Activated naive CD4-positive, alpha-beta T cell treated with anti-CD3 and anti-CD28 coated beads, Interleukin-2, amount 50 U/mL, for 72 hours (primary cell): ENCODE data around the gene CLEC4E. TPM values are rescaled to one million over a fixed set of nuclear protein-coding genes. Genes with fewer than 3 reads are reported as not detected.
"Not testable (repeated sequence)": the region's sequence is repeated elsewhere in the genome, so short reads cannot be mapped to it uniquely, and the experiment has no call there.

Experiments
- ATAC-seq, 2 donors: fragments of 150-1000 bp; cut with Tn5 transposase; 2 replicates each; pipeline ENCODE4 v1.10.0; 2021; ENCODE audit warnings: mild to moderate bottlenecking in 2 of 2, moderate library complexity in 2 of 2
- DNase-seq, 2 donors: peaks; one replicate each; pipeline ENCODE4 v3.0.0; 2021 to 2022; ENCODE audit warnings: low spot score in 2 of 2
- H3K27ac Mint-ChIP-seq, 2 donors: one replicate each; pipeline ENCODE4 v1.8.0; 2022; ENCODE audit warnings: mild to moderate bottlenecking in 2 of 2, mixed read lengths in 2 of 2
- H3K36me3 Mint-ChIP-seq, 2 donors: one replicate each; pipeline ENCODE4 v1.8.0; 2022; ENCODE audit warnings: mixed read lengths in 2 of 2
- H3K9me3 Mint-ChIP-seq, 2 donors: one replicate each; pipeline ENCODE4 v1.8.0; 2022; ENCODE audit warnings: mixed read lengths in 2 of 2
- total RNA-seq, 2 donors: library from RNA; stranded (reverse); gene quantifications; one replicate each; pipeline ENCODE4 v1.2.3, GENCODE V29; 2022

CLEC4E gene
- not detected for total RNA-seq

GRCh38 chr12:8540831-8541230 is at the start of gene CLEC4E:
Gene CLEC4E (minus strand): TSS chr12:8540905. CDS start chr12:8540797, 108 bp downstream.
- H3K9me3 Mint-ChIP-seq, ATAC-seq, H3K36me3 Mint-ChIP-seq, DNase-seq, H3K27ac Mint-ChIP-seq: not testable (repeated sequence)

GRCh38 chr12:8589679-8590078 is 49.0 kb upstream of the CLEC4E start:
- no peak for DNase-seq
- no peak for ATAC-seq
- H3K9me3 Mint-ChIP-seq, result no peaks in the 10 kb centered on the region

GRCh38 chr12:8584478-8584877 is 43.8 kb upstream of the CLEC4E start:
- not testable (repeated sequence) for H3K27ac Mint-ChIP-seq, DNase-seq, H3K36me3 Mint-ChIP-seq, ATAC-seq, H3K9me3 Mint-ChIP-seq

More at GRCh38 chr12:8589679-8590078, 49.0 kb upstream of the CLEC4E start:
- Mint-ChIP-seq H3K27ac (no peak overlapping the region), H3K36me3 (no peaks in the 10 kb centered on the region)

- no peaks in the 10 kb centered on the region for H3K9me3 Mint-ChIP-seq
Measured at GRCh38 chr12:8584004-8584403, 43.3 kb upstream of the CLEC4E start.

GRCh38 chr12:8581098-8581784 is 40.5 kb upstream of the CLEC4E start:
- ATAC-seq (no peak), DNase-seq (no peak)
- Mint-ChIP-seq H3K9me3 (no peaks in the 10 kb centered on the region), H3K36me3 (no peaks in the 10 kb centered on the region), H3K27ac (no peak overlapping the region)

More at GRCh38 chr12:8584004-8584403, 43.3 kb upstream of the CLEC4E start:
- DNase-seq (no peak), ATAC-seq (no peak)
- Mint-ChIP-seq H3K36me3 (no peaks in the 10 kb centered on the region), H3K27ac (no peak overlapping the region)

- Mint-ChIP-seq H3K9me3 (no peaks in the 10 kb centered on the region), H3K36me3 (no peaks in the 10 kb centered on the region), H3K27ac (peak overlapping the region in 1 of 2 donors; percentile 46)
- ATAC-seq (no peak), DNase-seq (no peak)
Measured at GRCh38 chr12:8577879-8578278, 37.2 kb upstream of the CLEC4E start.

- DNase-seq (no peak), ATAC-seq (no peak)
- no peak overlapping the region for H3K27ac Mint-ChIP-seq
- no peaks in the 10 kb centered on the region for H3K9me3 Mint-ChIP-seq
- H3K36me3 Mint-ChIP-seq, result no peaks in the 10 kb centered on the region
Measured at GRCh38 chr12:8572507-8572906, 31.8 kb upstream of the CLEC4E start.

- no peak for DNase-seq
- ATAC-seq, result no peak
- no peak overlapping the region for H3K27ac Mint-ChIP-seq
- peaks cover 8 to 9% of the 10 kb centered on the region in 2 donors for H3K9me3 Mint-ChIP-seq
- peaks cover 0 to 15% of the 10 kb centered on the region in 2 donors for H3K36me3 Mint-ChIP-seq
Measured at GRCh38 chr12:8566525-8566924, 25.8 kb upstream of the CLEC4E start.

GRCh38 chr12:8566052-8566451 is 25.3 kb upstream of the CLEC4E start:
- not testable (repeated sequence) for ATAC-seq, H3K9me3 Mint-ChIP-seq
- peaks cover 0 to 15% of the 10 kb centered on the region in 2 donors for H3K36me3 Mint-ChIP-seq

GRCh38 chr12:8564656-8565055 is 24.0 kb upstream of the CLEC4E start:
- H3K27ac Mint-ChIP-seq, result no peak overlapping the region
- H3K36me3 Mint-ChIP-seq, result peaks cover 0 to 15% of the 10 kb centered on the region in 2 donors
- ATAC-seq (no peak), DNase-seq (no peak)
- peaks cover 8 to 9% of the 10 kb centered on the region in 2 donors for H3K9me3 Mint-ChIP-seq

More at GRCh38 chr12:8566052-8566451, 25.3 kb upstream of the CLEC4E start:
- not testable (repeated sequence) for DNase-seq, H3K27ac Mint-ChIP-seq

GRCh38 chr12:8563356-8563755 is 22.7 kb upstream of the CLEC4E start:
- DNase-seq (no peak), ATAC-seq (no peak)
- Mint-ChIP-seq H3K27ac (no peak overlapping the region), H3K9me3 (peaks cover 8 to 9% of the 10 kb centered on the region in 2 donors), H3K36me3 (peaks cover 0 to 15% of the 10 kb centered on the region in 2 donors)

GRCh38 chr12:8562310-8562709 is 21.6 kb upstream of the CLEC4E start:
- peaks cover 0 to 14% of the 10 kb centered on the region in 2 donors for H3K36me3 Mint-ChIP-seq
- ATAC-seq, result no peak

GRCh38 chr12:8561011-8561410 is 20.3 kb upstream of the CLEC4E start:
- Mint-ChIP-seq H3K36me3 (peaks cover 0 to 11% of the 10 kb centered on the region in 2 donors), H3K27ac (no peak overlapping the region), H3K9me3 (peaks cover 5 to 8% of the 10 kb centered on the region in 2 donors)
- no peak for DNase-seq
- ATAC-seq, result no peak

More at GRCh38 chr12:8562310-8562709, 21.6 kb upstream of the CLEC4E start:
- peaks cover 8 to 9% of the 10 kb centered on the region in 2 donors for H3K9me3 Mint-ChIP-seq
- DNase-seq, result no peak
- H3K27ac Mint-ChIP-seq, result no peak overlapping the region

- H3K36me3 Mint-ChIP-seq, result peaks cover 0 to 11% of the 10 kb centered on the region in 2 donors
- no peak overlapping the region for H3K27ac Mint-ChIP-seq
- H3K9me3 Mint-ChIP-seq, result peaks cover 5 to 8% of the 10 kb centered on the region in 2 donors
- DNase-seq (no peak), ATAC-seq (no peak)
Measured at GRCh38 chr12:8559676-8560075, 19.0 kb upstream of the CLEC4E start.

GRCh38 chr12:8556531-8557097 is 15.9 kb upstream of the CLEC4E start:
- DNase-seq (no peak), ATAC-seq (peak in 1 of 2 donors; percentile 73)
- Mint-ChIP-seq H3K27ac (no peak overlapping the region), H3K9me3 (no peaks in the 10 kb centered on the region), H3K36me3 (peaks cover 0 to under 1% of the 10 kb centered on the region in 2 donors)

GRCh38 chr12:8554451-8555195 is 13.9 kb upstream of the CLEC4E start:
- no peak overlapping the region for H3K27ac Mint-ChIP-seq
- DNase-seq (no peak), ATAC-seq (no peak)
- H3K36me3 Mint-ChIP-seq, result no peaks in the 10 kb centered on the region
- H3K9me3 Mint-ChIP-seq, result no peaks in the 10 kb centered on the region

- Mint-ChIP-seq H3K9me3 (no peaks in the 10 kb centered on the region), H3K36me3 (no peaks in the 10 kb centered on the region), H3K27ac (no peak overlapping the region)
- ATAC-seq (no peak), DNase-seq (no peak)
Measured at GRCh38 chr12:8553088-8553627, 12.5 kb upstream of the CLEC4E start.
